GM19438 (cell line): Measurements from ENCODE around the gene RAB28.

Experiments
- ATAC-seq: cut with Tn5 transposase; IDR thresholded peaks from one replicate; pipeline ENCODE4 v1.9.1; 2021; ENCODE audit warnings: low read depth; ENCODE audit not compliant: unreplicated experiment

RAB28 gene

DNA sequence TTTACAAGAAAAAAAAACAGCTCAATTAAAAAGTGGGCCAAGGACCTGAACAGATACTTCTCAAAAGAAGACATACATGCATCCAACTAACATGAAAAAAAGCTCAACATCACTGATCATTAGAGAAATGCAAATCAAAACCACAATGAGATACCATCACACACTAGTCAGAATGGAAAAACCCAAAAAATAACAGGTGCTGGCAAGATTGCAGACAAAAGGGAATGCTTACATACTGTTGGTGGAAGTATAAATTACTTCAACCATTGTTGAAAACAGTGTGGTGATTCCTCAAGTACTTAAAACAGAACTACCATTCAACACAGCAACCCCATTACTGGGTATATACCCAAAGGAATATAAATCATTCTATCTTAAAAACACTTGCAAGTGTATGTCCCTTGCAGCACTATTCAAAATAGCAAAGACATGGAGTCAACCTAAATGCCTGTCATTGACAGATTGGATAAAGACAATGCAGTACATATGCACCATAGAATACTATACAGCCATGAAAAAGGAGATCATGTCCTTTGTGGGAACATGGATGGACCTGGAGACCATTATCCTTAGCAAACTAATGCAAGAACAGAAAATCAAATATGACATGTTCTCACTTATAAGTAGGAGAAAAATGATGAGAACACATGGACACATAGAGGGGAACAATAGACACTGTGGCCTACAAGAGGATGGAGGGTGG, 97.6 kb downstream of the RAB28 start:
- no peak for ATAC-seq

- ATAC-seq: no peak
These were observed 100.1 kb downstream of the RAB28 start for GRCh38 chr4:13384055-13384454.

- ATAC-seq: peak; percentile 93
These were observed 105.0 kb downstream of the RAB28 start for GRCh38 chr4:13378973-13379759.

DNA sequence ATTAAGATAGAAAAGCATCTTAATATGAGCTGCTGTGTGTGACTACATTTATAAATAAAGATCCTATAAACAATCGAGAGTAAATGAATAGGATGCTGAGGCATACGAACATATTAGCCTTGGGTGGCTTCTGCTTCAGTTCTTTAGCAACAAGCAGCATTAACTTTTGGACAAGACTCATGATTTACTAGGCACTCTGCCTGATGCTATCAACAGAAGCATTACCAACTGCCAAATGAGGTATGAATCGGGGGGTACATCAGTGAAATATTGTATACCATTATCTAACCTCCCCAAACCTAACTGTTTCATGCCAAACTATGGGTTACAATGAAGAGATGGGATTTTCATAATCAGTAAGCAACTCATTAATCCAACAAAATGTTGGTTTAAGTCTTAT, 113.1 kb downstream of the RAB28 start:
- ATAC-seq: no peak

DNA sequence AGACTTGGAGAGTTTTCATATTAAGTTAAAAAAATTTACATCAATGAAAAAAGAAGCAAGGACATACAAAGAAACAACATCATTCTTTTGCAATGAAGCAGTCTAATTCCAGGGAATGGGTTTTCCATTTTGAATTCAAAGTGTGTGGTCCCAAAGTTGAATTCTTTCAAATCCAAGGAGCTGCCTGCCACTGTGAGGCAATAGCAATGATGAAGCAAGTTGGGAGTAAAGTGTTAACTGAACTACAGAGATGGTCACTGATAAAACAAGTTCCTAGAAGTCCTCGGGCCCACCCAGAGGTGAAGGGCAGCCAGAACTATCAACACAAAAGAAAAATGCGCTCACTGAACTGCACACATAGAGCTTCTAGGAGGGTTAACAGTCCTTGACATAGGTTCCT, 115.9 kb downstream of the RAB28 start:
- ATAC-seq: no peak

DNA sequence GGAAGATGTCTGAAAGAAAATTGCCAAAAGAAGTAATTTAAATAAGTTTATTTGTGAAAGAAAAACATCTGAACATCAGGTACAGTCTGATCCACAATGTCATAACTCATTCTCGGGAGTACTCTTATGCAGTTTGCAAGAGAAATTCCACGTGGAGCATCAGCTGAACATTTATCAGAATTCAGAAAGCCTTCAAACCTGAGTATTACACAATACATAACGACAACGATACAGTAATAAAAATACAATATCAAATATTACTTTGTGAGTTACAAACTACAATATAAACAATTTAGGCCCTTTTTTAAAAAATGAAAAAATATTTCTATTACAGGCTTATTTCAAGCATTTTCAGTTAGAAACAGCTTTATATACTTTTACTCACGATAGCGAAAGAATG, 116.4 kb downstream of the RAB28 start:
- ATAC-seq: no peak

- ATAC-seq: no peak
These were observed 116.9 kb downstream of the RAB28 start for GRCh38 chr4:13367244-13367643.

- no peak for ATAC-seq
These were observed 118.9 kb downstream of the RAB28 start for GRCh38 chr4:13365195-13365594.

DNA sequence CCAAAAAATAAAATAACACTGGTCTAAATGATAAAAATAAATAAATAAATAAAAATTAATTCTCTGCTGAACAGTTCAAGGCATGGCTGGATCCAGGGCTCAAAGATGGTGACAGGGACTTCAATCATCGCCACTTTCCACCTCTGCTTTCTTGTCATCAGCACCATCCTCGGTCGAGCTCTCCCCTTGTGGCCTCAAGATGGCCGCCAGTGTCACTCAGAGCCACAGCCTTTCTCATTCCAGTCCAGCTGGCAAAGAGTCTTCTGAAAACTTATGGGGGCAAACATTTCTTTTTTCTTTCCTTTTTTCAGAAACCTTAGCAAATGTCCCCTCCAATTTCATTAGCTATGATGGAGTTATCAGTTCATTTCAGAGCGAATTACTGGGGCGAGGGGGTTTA, 119.5 kb downstream of the RAB28 start:
- no peak for ATAC-seq

DNA sequence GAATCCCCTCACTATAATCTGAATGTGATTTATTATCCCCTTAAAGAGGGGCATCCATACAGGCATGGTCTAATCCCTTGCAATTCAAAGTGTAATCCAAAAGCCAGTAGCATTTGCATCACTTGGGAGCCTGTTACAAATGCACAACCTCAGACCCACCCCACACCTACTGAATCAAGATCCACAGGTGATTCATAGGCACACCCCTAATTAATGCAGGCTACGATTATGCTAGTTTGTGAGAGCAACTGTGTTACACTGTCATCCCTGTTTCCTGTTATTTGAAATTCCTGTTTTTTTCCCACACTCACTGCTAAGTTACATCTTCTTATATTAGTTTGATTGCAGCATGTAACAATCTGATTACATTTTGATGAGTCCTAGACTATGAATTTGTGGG, 120.0 kb downstream of the RAB28 start:
- ATAC-seq: no peak

- ATAC-seq: no peak
These were observed 124.3 kb downstream of the RAB28 start for GRCh38 chr4:13359809-13360208.

DNA sequence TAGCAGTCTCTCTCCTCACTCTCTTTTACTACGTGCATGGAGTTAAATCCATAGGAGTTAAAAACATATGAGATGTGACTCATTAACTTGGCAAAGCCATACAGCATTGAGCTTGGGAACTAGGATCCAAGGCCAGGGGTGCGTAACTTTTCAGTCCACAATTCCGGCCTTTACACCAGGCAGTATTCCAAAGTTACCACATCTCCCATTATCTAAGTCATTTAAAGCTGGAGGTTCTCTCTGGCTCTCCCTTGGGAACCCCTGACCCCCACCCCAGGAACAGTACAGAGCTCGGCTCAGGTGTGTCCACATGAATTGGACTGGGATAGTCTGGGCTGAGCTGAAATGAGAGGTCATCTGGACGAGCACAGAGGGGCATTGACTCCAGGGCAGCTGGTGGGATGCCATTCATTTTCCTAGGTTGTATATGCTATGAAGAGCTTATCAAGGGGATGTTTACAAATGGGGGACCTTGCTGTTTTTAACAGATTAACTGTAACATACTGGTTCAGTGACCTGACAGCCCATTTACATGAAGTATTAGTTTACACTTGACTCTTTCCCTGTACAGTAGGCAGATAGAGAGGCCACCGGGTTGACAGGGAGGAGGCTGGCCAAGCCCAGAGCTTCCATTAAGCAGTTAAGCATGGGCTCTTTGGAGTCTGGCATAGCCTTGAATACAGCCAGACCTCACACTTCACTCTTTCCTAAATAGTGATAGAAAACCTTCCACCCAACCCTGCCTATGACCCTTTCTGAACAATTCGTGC, 128.8 kb downstream of the RAB28 start:
- ATAC-seq: no peak

- no peak for ATAC-seq
These were observed 135.0 kb downstream of the RAB28 start for GRCh38 chr4:13349096-13349495.

GRCh38 chr4:13348216-13348615, 135.9 kb downstream of the RAB28 start:
- ATAC-seq: no peak

DNA sequence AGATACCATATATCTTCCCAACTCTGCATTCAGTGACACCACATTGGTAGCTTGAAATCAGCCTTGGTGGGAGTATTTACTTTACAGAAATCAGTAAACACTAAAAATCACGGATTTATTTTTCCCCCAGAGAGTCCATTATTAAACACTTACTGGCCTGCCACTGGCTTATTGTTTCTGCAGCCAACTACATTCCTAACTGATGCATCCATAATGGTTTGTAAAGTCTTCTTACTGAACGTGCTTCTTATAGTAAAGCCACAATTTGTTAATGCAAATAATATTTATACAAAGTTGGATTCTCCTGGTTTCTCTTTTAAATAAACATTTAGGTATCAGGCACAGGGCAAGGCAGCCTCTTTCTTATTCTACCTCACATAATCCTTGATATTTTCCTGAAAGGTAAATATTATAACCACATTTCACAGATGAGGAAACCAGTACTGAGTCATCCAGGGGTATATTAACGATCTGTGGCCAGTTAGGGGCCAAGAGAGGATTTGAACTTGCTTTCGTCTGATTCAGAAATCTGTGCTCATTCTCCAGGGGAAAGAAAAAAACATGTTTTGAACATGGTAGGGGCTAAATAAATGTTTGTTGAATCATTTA, 136.5 kb downstream of the RAB28 start:
- no peak for ATAC-seq

- ATAC-seq: no peak
These were observed 139.9 kb downstream of the RAB28 start for GRCh38 chr4:13344216-13344615.

- ATAC-seq: no peak
These were observed 143.5 kb downstream of the RAB28 start for GRCh38 chr4:13340672-13341071.

DNA sequence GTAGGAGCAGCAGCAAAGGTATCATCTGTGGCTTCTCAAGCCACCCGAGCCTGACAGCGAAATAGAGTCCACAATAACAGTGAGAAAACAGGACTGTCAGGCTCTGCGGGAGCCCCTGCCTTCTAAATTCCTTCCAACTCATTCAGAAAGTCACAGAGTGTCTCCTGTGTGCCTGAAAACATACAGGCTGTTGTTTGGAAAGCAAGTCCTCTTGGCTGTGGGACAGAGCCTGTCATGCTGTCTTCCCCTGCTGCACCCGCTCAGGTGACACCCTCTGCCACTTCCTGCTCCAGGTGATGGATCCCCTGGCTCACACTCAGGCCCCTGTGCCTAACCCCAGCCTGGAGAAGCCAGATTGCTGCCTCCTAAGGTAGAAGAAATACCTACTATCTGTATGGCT, 152.3 kb downstream of the RAB28 start:
- no peak for ATAC-seq

GRCh38 chr4:13329963-13330362, 154.2 kb downstream of the RAB28 start:
- ATAC-seq: no peak

- ATAC-seq: no peak
These were observed 154.7 kb downstream of the RAB28 start for GRCh38 chr4:13329340-13329850.

- no peak for ATAC-seq
These were observed 155.5 kb downstream of the RAB28 start for GRCh38 chr4:13328591-13328990.
